Activated CD8-positive, alpha-beta memory T cell treated with anti-CD3 and anti-CD28 coated beads for 24 hours (primary cell): ENCODE data around the gene AKT3.
"Not testable (repeated sequence)": the region's sequence is repeated elsewhere in the genome, so short reads cannot be mapped to it uniquely, and the experiment has no call there.

Source experiments
- DNase-seq: peaks from one replicate; pipeline ENCODE4 v3.0.0-alpha.2; 2020

AKT3 gene

DNA sequence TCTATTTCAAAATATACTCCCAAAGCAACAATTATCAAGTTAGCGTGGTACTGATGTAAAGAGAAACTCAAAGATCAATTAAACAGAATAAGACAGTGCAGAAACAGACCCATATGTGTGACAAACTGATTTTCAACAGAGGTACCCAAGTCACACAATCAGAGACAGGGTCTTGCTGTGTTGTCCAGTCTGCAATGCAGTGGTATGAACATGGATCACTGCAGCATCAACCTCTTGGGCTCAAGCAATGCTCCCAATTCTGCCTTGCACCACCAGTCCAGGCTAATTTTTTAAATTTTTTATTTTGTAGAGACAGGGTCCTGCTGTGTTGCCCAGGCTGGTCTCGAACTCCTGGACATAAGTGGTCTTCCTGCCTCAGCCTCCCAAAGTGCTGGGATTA lies 255.6 kb downstream of the AKT3 start:
- DNase-seq = no peak

DNA sequence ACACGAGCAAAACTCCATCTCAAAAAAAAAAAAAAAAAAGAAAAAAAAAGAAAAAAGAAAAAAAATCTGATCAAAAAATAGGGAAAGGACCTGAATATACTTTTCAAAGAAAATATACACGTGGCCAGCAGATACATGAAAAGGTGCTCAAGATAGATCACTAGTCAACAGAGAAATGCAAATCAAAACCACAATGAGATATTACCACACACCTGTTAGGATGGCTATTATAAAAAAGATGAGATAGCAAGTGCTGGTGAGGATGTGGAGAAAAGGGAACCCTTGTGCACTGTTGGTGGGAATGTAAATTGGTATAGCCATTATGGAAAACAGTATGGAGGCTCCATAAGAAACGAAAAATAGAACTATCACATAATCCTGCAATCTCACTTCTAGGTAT lies 260.8 kb downstream of the AKT3 start:
- not testable (repeated sequence) for DNase-seq

DNA sequence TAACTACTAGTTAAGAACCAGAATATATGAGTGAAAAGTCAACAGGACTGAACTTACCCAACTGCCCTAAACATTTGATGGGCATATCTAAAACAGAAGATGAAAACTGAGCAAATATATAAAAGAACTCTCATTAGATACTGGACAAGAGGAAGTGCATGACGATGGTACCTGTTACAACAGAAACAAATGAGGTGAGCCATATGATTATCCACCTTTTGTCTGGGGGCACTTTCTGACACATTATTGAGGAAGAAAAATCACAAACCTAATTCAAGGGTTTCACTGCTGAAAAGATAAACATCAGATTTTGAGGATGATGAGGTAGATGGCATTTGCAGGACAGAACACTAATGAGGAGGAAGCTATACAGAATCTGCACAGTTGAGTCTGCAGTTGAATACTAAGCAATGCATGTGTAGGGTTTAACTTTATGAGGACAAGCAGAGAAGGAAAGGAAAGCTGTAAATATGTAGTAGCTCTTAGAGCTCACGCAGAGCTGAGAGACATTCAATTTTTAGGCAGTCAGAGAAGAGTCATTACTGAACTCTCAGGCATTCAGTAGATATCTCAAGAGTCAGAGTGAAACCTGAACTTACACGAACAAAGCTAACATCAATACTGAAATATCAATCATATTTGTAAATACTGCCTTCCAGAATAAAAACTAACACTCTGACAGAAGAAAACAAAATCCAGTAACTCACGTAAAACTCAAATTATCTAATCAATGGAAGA lies 262.1 kb downstream of the AKT3 start:
- DNase-seq = no peak

DNA sequence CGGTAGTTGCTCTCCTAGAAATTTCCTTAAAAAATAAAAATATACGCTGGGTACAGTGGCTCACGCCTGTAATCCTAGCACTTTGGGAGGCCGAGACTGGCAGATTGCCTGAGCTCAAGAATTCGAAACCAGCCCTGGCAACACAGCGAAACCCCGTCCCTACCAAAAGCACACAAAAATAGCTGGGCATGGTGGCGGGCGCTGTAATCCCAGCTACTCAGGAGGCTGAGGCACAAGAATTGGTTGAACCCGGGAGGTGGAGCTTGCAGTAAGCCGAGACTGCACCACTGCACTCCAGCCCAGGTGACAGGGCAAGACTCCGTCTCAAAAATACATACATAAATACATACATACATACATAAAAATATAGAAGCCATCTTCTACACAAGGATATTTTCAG lies 262.8 kb downstream of the AKT3 start:
- DNase-seq = no peak

DNA sequence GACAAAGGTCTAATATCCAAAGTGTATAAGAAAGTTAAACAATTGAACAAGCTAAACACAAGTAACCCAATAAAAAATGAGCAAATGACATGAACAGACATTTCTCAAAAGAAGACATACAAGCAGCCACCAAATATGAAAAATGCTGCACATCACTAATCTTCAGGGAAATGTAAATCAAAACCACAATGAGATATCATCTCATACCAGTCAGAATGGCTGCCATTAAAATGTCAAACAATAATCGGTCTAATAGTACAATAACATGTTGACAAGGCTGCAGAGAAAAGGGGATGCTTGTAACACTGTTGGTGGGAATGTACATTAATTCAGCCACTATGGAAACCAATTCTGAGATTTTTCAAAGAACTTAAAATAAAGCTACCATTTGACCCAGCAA lies 264.1 kb downstream of the AKT3 start:
- no peak for DNase-seq

DNA sequence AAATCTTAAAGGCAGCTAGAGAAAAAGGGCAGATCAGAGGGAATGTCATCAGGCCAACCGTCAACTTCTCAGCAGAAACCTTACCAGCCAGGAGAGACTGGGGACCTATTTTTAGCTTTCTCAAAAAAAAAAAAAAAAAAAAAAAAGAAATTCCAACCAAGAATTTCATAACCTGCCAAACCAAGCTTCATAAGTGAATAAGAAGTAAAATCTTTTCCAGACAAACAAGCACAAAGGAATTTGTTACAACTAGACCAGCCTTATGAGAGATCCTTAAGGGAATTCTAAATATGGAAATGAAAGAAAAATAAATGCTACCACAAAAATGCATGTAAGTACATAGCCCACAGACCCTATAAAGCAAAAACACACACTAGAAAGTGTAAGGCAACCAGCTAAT lies 267.7 kb downstream of the AKT3 start:
- no peak for DNase-seq

DNA sequence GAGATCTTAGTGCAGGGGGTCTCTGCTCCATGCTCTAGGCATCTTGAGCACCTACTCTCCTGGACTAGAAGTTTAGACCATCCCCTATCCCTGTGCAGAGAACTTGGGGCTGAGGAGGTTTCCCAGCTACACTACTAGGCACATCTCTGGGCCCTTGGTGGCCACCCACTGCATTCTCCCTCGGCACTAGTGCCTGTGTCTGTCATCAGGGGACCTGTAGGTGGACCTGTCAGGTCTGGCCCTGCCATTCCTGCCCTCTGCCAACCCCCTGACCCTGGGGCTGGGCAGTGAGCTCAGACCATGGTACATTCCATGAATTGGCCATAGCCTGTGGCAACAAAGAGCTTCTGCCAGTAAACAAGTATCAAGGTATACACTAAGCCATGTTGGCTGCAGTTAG lies 269.1 kb downstream of the AKT3 start:
- DNase-seq = no peak

DNA sequence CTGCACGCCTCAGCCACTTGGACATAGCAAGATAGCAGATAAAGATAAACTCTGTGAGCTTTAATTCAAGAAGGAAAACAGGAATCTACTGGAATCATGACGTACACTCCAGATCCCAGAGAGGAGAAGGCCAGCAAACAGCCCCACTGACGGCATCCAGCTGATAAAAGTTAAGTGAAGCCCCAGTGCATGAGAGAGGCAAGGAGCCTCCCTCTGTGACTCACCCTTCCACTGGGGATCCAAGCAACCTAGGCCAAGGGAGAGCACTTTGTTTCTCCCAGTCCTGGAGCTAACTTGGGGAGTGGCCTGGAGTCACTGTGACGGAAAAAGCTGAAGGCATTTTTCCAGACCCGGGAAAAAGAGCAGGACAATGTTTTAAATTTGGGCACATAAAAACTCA lies 270.0 kb downstream of the AKT3 start:
- DNase-seq = no peak

DNA sequence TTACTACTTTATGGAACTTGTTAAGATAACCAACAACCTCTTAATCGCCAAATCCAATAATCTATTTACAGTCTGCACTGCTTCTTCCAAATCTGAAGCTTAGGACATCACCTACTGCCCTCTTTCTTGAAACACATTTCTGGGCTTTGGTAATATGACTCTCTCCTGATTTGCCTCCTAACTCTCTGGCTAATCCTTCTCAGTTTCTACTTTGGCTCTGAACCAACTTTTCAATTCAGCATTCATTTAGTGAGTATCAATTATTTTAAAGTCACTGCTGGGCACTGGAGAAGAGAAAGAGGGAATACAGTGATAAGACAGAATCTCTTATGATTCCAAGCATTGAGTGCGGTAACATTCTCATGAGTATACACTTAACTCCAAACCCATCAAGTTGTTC lies 275.0 kb downstream of the AKT3 start:
- no peak for DNase-seq

DNA sequence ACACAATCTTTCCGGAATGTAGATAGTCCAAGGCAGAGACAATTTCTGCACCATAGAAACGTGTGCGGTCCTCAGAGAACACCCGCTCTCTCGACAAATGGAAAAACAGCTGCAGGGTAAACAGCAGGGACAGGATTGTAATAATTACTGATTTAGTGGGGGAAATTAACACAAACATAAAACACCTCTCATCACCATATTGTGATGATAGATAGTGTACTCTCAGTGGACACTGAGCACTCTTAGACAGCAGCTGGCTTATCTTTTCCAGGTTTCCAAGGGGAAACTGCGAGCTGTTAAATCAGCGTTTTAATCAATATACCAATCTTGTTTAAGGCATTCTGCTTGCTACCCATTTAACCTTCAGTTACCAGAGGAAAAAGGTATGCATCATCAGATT lies 277.1 kb downstream of the AKT3 start:
- DNase-seq = no peak

DNA sequence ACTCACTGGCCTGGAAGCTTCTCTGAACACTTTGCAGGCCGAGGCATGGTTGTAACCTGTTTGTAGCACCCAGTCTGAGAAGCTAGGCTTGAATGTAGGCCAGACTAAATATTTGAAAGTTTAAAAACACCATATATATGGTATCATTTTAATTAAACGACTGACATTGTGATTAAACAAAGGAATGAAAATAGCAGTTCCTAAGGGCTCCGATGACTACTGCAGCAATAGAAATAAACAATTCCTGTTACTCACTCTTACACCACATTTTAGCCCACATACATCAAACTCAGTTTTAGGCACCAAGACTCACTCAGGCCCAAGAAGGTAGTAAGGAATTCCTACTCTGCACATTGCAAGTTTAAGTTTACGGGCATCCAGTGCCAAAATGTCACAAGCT lies 281.2 kb downstream of the AKT3 start:
- DNase-seq = no peak

DNA sequence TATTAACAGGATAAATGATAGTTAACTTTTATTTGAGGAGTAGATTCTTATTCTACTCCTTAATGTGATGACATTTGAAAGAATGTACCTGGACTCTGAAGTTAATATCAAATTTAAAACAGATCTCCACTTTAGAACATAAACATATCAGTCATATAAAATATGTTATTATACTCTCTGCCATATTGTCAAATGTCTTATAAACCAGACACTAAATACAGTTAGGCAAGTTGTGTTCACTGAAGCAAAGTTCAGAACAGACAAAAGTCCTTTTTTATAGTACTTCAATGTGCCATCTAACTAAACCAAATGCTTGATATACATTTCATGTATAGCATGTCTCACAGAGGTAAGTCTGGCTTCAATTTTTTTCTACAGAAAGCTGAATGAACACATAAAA lies 285.2 kb downstream of the AKT3 start:
- no peak for DNase-seq

DNA sequence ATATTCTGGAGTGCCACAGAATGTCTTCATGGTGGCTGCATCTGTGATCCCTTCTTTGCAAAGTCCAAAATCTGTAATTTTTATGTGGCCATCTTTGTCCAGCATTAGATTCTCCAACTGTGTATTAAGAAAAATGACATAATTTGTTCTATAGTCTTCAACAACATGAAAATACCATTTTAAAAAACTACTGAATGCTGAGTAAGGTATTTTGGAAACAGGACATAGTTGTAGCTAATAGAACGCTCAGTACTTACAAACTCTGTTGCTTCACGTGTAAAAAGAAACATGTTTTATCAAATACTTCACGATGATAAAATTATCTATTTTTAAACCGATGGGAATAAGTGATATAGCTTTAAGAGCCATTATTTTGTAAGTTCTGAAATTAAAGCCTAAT lies 286.3 kb downstream of the AKT3 start:
- no peak for DNase-seq

DNA sequence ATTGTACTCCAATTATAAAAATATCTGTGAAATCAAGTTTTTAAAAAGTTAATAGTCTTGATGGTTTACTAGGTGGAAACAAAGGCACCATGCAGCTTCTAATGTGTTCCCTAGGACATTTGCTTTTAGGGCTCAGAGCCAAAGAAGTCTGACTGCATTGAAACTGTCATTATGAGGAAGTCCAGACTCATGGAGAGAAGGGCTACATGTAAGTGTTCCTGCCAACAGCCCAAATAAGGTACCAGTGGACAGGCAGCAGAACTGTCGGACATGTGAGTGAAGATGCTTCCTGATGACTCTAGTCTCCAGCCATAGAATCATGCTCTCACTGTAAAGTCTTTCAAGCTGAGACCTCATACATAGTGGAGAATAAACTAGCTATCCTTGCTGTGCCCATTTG lies 287.6 kb downstream of the AKT3 start:
- no peak for DNase-seq

DNA sequence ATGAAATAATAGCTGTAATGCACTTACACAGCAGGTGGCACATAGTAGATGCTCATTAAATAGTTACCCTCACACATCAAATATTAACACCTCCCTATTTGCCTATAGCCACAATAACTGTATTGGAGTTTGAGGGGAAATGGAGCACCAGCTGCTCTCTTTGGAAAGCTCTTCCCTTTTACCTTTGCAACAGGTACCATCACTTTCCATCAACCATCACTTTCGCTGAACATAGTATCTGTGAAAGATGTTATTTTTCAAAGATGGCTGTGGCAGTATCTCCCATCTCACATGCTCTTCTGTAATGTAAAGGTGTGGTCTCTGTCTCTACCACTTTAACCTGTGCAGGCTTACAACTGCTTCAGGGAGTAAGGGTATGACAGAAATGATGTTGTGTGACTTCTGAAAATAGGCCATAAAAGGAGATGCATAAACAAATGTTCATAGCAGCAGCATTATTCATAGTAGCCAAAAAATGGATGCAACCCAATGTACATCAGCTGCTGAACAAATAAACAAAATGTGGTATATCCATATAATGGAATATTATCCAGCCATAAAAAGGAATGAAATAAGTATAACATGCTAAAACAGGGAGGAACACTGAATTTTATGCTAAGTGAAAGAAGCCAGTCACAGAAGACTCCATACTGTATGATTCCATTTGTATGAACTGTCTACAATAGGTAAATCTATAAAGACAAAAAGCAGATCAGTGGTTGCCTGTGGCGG lies 288.3 kb downstream of the AKT3 start:
- no peak for DNase-seq

DNA sequence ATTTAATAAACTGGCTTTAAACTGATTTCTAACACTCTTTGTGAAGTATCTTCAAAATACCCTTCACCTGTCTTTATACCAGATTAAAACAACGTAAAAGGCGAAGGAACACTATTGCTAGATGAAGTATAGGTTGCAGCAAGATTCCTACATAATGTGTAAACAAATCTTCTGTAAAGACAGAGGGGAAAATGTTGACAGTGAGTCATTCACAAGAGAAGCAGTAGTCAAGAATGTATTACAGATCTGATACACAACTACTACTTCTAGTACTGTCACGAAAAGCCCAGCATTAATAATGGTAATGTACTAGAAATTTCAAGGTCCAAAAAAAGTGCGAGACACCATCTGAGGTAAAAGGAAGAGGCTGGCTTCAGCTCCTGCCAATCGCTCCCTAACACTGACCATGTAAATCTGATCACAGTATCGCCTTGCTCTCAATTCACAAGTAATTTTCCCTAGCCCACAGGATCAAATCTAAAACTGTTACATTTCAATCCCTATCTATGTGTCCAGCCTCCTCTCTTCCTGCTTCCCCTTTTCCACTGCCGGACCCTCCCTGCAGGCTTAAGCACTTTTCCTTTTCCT lies 290.4 kb downstream of the AKT3 start:
- no peak for DNase-seq

DNA sequence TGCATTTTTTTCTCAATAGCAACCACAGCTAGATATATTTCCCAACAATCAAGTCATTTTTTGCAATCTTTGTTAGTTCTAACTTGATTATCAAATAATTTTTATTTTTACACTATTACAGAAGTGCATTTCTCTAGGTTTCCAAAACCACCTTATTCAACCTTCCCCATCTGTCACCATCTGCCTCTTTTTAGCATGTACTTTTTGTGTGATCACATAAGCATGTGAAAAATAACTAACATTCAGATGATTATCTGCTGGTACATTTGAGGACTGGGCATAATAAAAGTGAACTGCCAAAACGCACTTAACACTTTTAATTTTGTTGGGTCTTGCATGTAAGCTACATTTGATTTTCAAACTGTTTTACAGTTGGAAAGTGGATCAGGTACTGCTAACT lies 291.5 kb downstream of the AKT3 start:
- DNase-seq = no peak

DNA sequence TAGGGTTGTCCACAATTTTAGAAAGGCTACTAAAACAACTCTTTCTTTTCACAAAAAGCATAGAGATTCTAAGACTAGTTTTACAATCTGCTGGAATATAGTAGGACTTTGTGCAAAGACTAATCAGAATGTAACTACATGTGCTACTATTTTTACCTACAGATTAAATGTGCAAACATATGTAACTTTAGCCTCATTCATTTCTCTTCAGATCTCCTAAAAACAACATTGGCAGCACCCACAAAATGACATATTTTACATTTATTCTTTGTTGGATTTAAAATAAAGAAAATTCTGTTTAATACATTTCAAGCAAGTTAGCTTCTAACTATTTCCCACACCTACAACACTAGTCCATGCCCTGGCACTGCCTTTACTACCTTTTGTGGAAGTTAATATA lies 292.2 kb downstream of the AKT3 start:
- no peak for DNase-seq

DNA sequence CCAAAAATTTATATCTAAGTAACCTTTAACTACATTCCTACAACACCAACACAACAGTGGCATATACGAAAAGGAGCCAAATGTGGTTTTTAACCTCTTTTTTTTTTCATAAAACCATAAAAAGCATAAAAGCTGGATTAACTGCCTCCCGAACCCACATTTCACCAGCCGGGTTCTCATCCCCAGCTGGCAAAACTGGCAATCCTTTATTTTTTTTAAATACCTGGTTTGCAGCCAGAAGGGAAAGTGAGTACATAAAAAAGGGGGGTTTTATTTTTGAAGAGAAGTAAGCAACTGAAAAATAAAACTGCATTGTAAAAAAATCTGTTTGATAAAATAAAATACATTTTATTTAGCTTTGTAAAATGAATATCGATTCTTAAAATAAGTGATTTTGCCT lies 295.4 kb downstream of the AKT3 start:
- no peak for DNase-seq

DNA sequence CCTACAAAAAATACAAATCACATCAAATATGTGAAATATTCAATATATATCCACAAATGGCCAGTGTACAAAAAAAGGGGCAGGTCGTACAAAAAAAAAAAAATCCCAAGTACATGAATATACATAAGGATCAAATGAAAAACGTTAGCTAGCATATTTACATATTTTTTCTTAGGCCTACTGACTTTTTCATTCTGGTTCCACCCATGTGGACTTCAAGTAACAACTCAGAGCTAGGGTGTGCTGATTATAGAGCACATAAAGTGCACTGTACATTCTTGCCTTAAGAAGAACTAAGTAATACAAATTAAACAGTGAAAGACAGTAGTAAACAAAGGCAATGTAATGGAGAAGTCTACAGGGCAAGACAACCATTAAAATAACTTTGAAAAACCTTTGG lies 297.0 kb downstream of the AKT3 start:
- no peak for DNase-seq

DNA sequence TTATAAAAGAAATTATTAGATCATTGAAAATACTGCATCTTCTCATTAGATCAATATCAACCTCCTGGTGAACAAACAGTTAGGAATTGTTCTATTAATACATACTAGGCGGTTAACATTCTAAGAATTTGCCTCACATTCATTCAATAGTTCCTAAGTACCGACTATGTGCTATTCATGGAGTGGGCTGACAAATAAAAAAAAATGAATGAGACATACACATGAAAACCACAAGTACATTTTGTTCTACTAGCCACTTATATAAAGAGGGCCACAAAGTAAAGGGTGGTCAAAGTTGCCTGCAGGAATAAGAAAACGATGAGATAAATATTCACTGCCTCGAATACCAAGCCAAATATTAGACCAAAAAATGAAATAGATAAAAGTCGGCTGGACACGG lies 299.8 kb downstream of the AKT3 start:
- no peak for DNase-seq

DNA sequence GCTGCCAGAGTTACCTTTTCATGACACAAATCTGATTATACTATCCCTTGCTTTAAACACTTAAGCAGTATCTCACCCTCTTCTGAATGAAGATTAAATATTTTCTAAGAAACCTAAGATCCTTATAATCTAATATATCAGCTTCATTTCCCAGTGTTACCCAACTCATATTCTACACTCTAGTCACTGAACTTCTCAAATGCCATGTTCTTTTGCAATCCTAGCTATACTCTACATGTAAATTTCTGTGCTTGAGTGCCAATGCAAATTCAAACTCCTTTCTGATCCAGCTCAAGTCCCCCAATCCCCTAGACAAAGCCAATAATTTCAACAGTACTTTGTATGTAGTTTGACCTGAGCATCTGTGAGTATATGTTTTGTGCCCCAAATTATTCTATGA lies 300.3 kb downstream of the AKT3 start:
- no peak for DNase-seq

DNA sequence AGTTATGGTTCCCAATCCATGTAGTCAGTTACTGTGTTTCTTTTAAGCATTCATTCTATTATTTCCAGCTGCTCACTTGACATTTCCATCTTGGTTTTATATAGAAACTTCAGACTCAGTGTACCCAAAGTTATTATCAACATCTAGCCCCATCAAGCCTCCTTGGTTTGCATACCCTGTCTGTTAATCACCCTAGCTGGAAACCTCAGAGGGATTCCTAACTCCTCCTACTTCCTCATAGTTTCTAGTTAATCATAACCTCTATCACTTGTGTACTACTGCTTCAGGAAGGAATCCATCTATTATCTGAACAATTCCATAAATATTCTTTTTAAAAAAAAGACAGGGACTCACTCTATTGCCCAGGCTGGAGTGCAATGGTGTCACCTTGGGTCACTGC lies 300.9 kb downstream of the AKT3 start:
- DNase-seq = no peak

DNA sequence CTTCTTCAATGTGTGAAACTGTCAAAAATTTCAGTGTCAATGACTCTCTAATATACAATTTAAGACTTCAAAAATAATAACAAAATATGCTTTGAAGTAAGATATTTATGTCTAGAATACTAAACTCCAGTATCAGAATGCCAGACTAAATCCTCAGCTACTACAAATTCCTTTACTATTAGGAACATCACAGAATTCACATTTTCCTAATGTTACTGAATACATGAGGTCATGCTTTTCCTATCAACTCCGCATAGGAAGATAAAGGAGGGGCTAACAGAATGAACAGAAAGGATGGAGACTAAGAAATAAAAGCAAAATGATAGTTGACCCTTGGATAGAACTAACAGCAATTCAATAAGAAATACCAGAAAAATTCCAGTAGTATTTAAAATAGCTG lies 301.5 kb downstream of the AKT3 start:
- no peak for DNase-seq

DNA sequence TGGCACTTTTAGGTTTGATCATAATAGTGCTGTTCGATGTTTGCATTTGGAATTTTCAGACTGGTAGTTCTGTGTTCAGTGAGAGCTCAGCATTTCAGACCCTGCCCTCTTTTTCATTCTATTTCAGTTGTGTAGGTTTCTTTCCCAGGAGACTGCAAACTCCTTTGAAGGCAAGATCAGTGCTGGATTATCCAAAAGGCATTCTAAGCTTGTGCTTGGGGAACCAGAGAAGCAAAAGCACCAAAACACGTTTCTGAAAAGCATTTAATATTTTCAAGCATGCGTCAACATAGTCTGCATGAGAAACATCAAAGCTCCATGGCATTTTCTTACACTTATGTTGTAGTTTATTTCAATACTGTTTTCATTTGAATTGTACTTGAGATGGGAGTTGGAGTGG lies 302.2 kb downstream of the AKT3 start:
- no peak for DNase-seq
